Stimulated activated CD4-positive, alpha-beta T cell treated with anti-CD3 and anti-CD28 coated beads, Interleukin-2, amount 100 ng/mL, for 24 hours (primary cell): ENCODE data around the gene FGFBP3.
"Not testable (repeated sequence)": the region's sequence is repeated elsewhere in the genome, so short reads cannot be mapped to it uniquely, and the experiment has no call there.

Experiments
- DNase-seq, 2 donors: peaks; one replicate each; pipeline ENCODE4 v3.0.0-alpha.2; 2020

FGFBP3 gene

GRCh38 chr10:91901784-91902677, 7.3 kb downstream of the FGFBP3 start:
- DNase-seq: peak; percentile 45 to 66

GRCh38 chr10:91897421-91897820, 11.9 kb downstream of the FGFBP3 start:
- DNase-seq: no peak

GRCh38 chr10:91896212-91896756, 13.0 kb downstream of the FGFBP3 start:
- DNase-seq: no peak

GRCh38 chr10:91894261-91894685, 15.0 kb downstream of the FGFBP3 start:
- DNase-seq: not testable (repeated sequence)

GRCh38 chr10:91893051-91893450, 16.2 kb downstream of the FGFBP3 start:
- DNase-seq: no peak

GRCh38 chr10:91891125-91892001, 17.9 kb downstream of the FGFBP3 start:
- DNase-seq: no peak

- DNase-seq: peak; percentile 31 to 33
These were observed 21.8 kb downstream of the FGFBP3 start for GRCh38 chr10:91887272-91888076.

GRCh38 chr10:91886954-91887271, 22.4 kb downstream of the FGFBP3 start:
- no peak for DNase-seq

- DNase-seq: no peak
These were observed 23.8 kb downstream of the FGFBP3 start for GRCh38 chr10:91885362-91886079.

- no peak for DNase-seq
These were observed 24.8 kb downstream of the FGFBP3 start for GRCh38 chr10:91884536-91884935.

GRCh38 chr10:91883549-91884444, 25.5 kb downstream of the FGFBP3 start:
- no peak for DNase-seq

GRCh38 chr10:91880310-91880709, 29.0 kb downstream of the FGFBP3 start:
- DNase-seq: no peak

GRCh38 chr10:91879515-91880170, 29.6 kb downstream of the FGFBP3 start:
- no peak for DNase-seq

GRCh38 chr10:91875779-91876178, 33.5 kb downstream of the FGFBP3 start:
- DNase-seq: no peak

GRCh38 chr10:91875156-91875555, 34.1 kb downstream of the FGFBP3 start:
- no peak for DNase-seq

- no peak for DNase-seq
These were observed 43.7 kb downstream of the FGFBP3 start for GRCh38 chr10:91865562-91866081.

- no peak for DNase-seq
These were observed 44.5 kb downstream of the FGFBP3 start for GRCh38 chr10:91864744-91865143.

GRCh38 chr10:91864099-91864498, 45.2 kb downstream of the FGFBP3 start:
- no peak for DNase-seq

GRCh38 chr10:91860885-91861284, 48.4 kb downstream of the FGFBP3 start:
- DNase-seq: no peak

- DNase-seq: no peak
These were observed 52.6 kb downstream of the FGFBP3 start for GRCh38 chr10:91856637-91857036.
